ENCODE results near the gene NKIRAS1.
A peak's percentile ranks its signal among the peaks of the same experiment; 100 is the strongest.

NKIRAS1 gene

GRCh38 chr3:23916886-23917678, at the start of gene NKIRAS1, which contains the start of gene RPL15:
TSS of gene NKIRAS1 (minus strand) at chr3:23916990. CDS start at chr3:23910904, 6,086 bp downstream.
TSS of gene RPL15 (plus strand) at chr3:23917132. CDS start at chr3:23917860, 728 bp downstream.
- DNase-seq: peak; percentile 93

DNA sequence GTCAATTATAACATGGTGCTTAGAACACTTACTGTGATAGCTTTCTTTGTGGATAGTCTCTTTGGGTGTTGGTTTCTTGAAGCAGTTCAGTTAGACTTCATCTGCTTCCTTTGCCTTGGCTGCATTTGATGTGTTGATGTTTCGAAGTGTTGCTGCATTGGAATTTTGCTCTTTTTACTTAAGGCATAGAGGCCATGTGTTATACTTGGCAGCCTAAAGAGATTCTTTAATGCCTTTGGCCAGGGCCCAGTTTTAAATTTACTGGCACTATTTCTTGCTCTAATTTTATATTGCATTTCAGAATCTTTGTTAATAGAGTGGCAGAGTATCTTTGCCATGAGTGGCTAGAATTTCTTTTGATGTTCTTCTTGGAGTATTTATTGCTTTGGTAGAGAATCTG, 49.5 kb upstream of the NKIRAS1 start:
- DNase-seq: no peak

DNA sequence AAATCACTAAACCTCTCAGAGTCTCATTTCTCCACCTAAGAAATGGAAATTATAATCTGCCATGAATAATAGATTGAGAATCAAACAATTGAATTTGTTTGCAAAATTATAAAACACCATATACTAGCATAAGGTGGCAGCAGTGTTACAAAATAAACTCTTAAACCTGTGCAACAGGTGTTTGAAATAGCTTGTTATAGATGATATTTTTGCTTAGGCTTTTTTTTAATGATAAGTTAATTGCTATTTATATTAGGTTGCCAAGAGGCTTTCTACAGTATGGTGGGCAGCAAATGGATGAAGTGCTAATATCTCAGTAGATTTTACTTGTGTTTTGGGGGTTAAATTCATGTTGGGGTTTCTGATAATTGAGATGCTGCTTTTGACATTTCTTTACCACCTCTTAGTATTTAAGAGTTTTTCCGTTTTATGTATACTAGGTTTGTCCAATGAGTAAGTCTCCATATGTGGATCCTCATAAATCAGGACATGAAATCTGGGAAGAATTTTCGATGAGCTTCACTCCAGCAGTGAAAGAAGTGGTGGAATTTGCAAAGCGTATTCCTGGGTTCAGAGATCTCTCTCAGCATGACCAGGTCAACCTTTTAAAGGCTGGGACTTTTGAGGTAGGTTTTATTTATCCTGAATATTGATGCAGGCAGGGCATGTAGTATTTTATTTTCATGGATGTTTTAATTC, 47.9 kb upstream of the NKIRAS1 start:
- DNase-seq: no peak

GRCh38 chr3:23961913-23962312, 45.1 kb upstream of the NKIRAS1 start:
- DNase-seq: no peak

DNA sequence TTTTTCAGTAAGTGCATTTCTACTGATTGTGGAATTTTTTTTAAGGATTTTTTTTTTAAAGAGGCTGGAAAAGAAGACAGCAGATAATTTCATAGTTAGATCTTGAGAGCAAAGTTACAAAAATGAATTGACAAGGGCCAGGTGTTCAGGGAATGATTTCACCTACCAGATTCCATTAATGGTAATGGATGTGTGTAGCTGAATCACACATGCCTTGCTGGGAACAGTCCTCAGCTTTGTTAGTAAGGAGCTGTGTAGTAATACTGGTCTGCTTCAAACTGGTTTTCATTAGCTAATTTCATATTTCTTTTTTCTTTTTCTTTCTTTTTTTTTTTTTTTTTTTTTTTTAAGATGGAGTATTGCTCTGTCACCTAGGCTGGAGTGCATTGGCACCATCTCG, 44.3 kb upstream of the NKIRAS1 start:
- DNase-seq: no peak

DNA sequence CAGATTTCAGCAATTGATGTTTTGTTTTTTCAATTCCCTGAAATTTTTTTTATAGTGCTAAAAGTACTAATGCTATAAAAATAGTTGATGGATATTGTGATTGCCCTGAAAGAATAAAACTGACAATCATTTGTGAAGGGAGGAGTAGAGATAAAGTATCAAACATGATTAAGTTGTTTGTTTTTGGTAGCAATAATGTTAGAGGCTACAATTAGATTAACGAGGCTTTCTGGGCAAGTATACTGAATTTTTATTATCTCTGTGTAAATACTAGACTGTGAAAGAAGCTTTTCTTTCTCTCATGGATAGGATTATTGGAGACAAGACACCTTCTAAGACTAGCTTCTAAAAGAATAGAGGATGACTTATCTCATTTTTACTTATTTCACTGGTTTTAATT, 43.9 kb upstream of the NKIRAS1 start:
- DNase-seq: no peak

DNA sequence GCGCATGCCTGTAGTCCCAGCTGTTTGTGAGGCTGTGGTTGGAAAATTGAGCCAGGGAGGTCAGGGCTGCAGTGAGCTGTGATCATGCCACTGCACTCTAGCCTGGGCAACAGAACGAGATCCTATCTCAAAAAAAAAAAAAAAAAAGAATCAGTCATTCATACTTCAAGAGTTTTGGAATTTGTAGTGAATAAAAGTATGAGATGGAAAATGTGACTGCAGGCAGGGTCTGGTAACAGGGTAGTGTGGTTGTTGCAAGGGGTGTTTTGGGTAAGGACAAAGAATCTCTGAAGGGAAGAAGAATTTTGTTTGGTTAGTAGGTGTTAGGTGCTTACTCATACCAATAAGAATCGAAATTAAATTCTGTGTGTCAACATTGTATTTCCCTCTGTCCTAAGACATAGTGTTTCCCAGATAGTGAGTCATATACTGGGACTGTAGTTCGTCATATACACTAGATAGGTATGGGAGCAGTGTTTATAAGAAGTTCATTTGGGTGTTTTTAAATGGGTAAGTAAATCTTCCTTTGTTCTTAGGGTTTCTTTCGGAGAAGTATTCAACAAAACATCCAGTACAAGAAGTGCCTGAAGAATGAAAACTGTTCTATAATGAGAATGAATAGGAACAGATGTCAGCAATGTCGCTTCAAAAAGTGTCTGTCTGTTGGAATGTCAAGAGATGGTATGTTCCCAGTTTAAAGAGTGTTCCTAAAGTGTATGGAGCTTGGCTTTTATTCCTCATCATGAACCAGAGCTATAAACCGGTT, 42.5 kb upstream of the NKIRAS1 start:
- DNase-seq: no peak

DNA sequence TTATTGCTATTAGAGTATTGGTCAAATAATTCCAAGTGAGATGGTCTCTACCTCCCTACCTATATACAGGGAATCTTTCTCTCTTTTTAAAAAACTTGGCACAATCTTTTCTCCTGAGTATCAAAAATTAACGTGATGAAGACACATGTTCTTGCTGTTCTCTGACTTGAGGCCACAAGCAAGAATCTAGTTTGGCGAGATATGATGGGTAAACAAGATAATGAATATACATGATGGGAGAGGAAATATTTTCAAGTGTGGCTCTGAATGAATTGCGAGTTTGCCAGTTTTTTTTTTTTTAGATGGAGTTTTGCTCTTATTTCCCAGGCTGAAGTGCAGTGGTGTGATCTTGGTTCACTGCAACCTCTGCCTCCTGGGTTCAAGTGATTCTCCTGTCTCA, 39.9 kb upstream of the NKIRAS1 start:
- no peak for DNase-seq

DNA sequence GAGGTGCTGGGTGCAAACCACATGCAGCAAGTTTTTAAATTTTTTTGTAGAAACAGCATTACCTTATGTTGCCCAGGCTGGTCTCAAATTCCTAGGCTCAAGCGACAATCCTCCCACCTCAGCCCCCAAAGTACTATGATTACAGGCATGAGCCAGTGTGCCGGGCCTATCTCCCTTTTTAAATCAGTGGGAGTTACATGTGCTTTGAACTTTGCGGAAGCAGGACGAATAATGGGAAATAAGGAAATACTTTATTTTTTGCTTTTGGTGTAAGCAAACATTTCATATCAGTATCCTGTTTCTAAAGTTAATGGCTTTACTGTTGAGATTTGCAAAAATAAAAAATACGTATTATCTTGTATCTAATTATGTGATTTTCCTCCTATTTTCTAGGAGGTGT, 37.4 kb upstream of the NKIRAS1 start:
- no peak for DNase-seq

DNA sequence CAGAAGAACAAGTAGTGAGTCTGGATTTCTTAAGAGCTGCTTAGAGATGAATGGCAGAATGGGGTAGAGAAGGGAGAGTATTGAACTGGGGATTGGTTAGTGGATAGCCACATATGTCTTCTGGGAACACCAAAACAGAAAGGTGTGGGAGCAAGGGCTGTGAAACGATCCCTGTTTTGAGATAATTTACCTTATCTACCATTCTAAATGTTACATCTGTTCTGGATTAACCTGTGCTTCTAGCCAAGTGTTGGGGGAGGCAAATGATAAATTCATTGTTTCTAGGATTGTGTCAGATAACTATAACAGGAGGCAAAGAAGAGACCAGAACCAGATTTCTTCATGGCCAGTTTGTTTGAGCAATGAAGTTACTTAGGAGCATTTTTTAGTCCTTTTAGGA, 36.7 kb upstream of the NKIRAS1 start:
- no peak for DNase-seq

DNA sequence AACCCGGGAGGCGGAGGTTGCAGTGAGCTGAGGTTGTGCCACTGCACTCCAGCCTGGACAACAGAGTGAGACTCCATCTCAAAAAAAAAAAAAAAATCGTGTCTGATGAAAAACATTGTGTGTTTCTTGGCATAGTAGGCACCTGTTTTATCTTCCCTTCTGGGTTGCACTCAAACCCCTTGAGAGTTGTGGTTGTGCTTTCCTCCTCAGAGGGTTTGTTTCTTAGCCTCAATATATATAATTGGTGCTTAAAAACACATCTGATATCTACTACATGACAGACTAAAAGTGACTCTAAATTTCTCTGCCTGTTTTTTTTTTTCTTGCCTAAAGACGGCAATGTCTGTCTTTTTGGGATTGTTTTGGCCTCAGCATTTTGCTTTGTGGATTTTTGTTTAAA, 35.9 kb upstream of the NKIRAS1 start:
- DNase-seq: no peak

GRCh38 chr3:23950293-23950692, 33.5 kb upstream of the NKIRAS1 start:
- DNase-seq: no peak

- DNase-seq: peak; percentile 2
These were observed 33.0 kb upstream of the NKIRAS1 start for GRCh38 chr3:23949784-23950183.

- DNase-seq: no peak
These were observed 32.0 kb upstream of the NKIRAS1 start for GRCh38 chr3:23948761-23949160.

- peak; percentile 90 for DNase-seq
These were observed 29.3 kb upstream of the NKIRAS1 start for GRCh38 chr3:23945913-23946687.

DNA sequence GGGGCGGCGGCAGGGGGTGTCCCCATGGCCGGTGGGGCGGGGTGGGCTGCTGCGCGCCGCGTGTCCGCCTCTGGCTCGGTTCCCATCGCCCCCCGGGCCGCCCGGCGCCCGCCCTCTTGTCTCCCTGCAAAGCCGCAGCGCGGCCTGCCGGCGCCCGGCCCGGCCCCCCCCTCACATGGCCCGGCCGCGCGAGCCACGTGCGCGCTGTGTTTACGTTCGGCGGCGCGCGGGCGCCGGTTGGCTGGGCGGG, 28.8 kb upstream of the NKIRAS1 start:
- DNase-seq: no peak

GRCh38 chr3:23944861-23945662, 28.3 kb upstream of the NKIRAS1 start, which contains the start of gene NR1D2:
TSS of gene NR1D2 (plus strand) at chr3:23945286. CDS start at chr3:23945579, 293 bp downstream.
- peak; percentile 67 for DNase-seq

DNA sequence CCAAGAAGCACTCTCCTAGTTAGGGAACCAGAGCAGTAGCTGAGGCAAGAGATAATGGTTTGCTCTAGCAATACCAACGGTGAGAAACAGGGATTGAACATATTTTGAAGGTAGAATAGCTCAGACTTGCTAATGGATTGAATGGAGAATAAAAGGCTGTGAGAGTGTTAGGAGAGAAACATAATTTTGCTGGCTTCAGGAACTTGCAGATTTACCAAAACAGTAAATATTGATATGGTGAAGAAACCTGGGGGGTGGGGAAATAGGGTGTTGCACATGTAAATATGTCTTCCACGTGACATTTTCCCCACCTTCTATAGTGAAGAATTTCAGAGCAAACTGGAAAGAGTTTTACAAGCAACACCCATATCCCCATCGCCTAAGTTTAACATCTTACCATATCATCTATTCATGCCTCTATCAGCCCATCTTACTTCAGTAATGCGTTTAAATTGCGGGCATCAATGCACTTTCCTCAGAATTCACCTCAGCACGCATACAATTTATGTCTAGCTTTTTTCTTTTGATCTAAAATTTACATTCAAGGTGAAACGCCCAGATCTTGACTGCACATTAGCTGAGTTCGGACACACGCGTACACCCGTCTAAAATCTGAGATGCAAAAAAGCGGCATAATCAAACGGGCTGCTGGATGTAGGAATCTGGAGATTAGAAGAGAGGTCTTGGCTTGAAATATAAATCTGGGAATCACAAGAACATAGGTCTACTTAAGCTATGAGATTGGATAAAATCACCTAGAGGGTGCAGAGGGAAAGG, 27.4 kb upstream of the NKIRAS1 start:
- no peak for DNase-seq

DNA sequence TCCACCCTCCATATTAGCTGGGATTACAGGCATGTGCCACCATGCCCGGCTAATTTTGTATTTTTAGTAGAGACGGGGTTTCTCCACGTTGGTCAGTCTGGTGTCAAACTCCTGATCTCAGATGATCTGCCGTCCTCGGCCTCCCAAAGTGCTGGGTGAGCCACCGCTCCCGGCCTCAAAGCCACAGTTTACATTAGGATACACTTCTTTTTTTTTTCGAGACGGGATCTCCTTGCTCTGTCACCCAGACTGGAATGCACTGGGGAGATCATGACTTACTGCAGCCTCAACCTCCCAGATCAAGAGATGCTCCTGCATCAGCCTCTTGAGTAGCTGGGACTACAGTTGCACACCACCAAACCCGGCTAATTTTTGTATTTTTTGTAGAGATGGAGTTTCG, 25.8 kb upstream of the NKIRAS1 start:
- no peak for DNase-seq

- no peak for DNase-seq
These were observed 24.6 kb upstream of the NKIRAS1 start for GRCh38 chr3:23941440-23941839.

DNA sequence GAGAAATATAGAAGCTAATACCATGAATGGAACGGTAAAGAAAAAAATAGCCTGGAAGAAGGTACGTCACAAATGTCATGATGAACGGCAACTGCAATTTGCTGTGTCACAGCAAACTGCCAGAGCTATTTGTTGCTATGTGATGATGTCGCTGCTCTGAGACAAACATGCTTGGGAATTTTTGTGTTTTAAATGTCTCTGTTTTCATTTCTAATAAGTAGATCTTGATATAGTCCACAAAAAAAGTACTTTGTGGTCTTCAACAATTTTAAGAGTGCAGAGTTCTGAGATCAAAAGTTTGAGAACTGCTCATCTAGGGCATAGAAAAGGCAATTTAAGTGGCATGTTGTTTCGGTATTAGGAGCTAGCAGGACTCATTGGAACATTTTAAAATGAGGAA, 24.0 kb upstream of the NKIRAS1 start:
- DNase-seq: no peak
